H1 (cell line): ENCODE results near the gene PDE3A. TPM values are rescaled to one million over a fixed set of nuclear protein-coding genes. Genes with fewer than 3 reads are reported as not detected.

Source experiments
- CTBP2 ChIP-seq: IDR thresholded peaks from 2 replicates; pipeline ENCODE4 v1.7.0; 2011; ENCODE audit warnings: borderline replicate concordance, mild to moderate bottlenecking, moderate library complexity, mixed read lengths, low read length; ENCODE audit not compliant: insufficient read depth, insufficient read length
- GABPA ChIP-seq: IDR thresholded peaks from 2 replicates; pipeline ENCODE4 v1.6.1; 2011; ENCODE audit warnings: mild to moderate bottlenecking, low read length, moderate library complexity, borderline replicate concordance; ENCODE audit not compliant: insufficient read depth
- MAFK ChIP-seq: IDR thresholded peaks from 2 replicates; pipeline ENCODE4 v1.6.1; 2012; ENCODE audit warnings: low read depth, mild to moderate bottlenecking, improper control_type of control experiment, low read length
- TAF1 ChIP-seq: IDR thresholded peaks from 2 replicates; pipeline ENCODE4 v1.6.1; 2011; ENCODE audit warnings: mild to moderate bottlenecking, low read depth, low read length
- polyA plus RNA-seq, 7 experiments: library from polyadenylated mRNA; depleted of rRNA in 3 of 7; stranded (reverse) in 5 of 7; unstranded in 2 of 7; fragments of >200 nt in 5 of 7; fragments of 200-250 nt in 2 of 7; gene quantifications; 1 replicate in 5 of 7; 2 replicates in 1 of 7; 4 replicates in 1 of 7; pipeline versions ENCODE4 v1.2.1 to v1.2.3, GENCODE V29; 2011 to 2013; ENCODE audit warnings: missing spikeins in 2 of 7, mixed read lengths in 2 of 7
- total RNA-seq: library from RNA; stranded (reverse); fragmentation: NEBNext Ultra II Directional; extraction: Animal tissue kit (Norgen Biotek cat#: 25700); gene quantifications from 2 replicates; pipeline ENCODE4 v1.2.1, GENCODE V29; 2021
- TF ChIP-seq, protein P1 (sequence below): IDR thresholded peaks from 2 replicates; pipeline ENCODE4 v1.6.1; 2011; ENCODE audit warnings: low read depth, mild to moderate bottlenecking, low read length; ENCODE audit not compliant: insufficient read depth
- TF ChIP-seq, protein P2 (sequence below), 3 experiments: IDR thresholded peaks; 1 replicate in 2 of 3; 2 replicates in 1 of 3; pipeline versions ENCODE4 v1.5.1 to v1.6.1; 2011; ENCODE audit warnings: low read length in 3 of 3, mild to moderate bottlenecking in 3 of 3, inconsistent platforms in 2 of 3, low read depth in 1 of 3, moderate library complexity in 1 of 3; ENCODE audit not compliant: insufficient read depth in 1 of 3; ENCODE audit errors: control extremely low read depth in 1 of 3

PDE3A gene
- total and polyA plus RNA-seq, 2 of the 8 experiments (the other 6 are each of a cell fraction or from before 2014, with no cell fraction given) = 1.4 to 3.4 TPM

DNA sequence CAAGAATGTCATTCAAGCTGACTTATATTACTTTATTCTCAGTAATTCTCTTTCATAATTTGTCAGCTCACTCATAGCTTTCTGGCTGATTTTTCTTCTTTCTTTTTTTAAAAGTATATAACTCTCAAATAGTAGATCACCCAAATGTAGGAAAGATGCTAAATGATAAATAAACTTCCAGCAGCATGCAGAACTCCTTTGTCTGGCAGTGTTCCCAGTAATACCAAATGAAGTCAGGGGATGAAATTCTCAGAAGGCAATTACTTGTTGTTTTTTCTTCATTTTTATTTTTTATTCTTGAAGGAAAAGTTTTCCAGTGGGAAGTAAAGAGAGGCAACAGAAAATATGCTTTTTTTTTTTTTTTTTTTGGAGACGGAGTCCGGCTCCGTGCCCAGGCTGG is 193.5 kb downstream of the PDE3A start (continued):
- TF ChIP-seq, protein P1, sequence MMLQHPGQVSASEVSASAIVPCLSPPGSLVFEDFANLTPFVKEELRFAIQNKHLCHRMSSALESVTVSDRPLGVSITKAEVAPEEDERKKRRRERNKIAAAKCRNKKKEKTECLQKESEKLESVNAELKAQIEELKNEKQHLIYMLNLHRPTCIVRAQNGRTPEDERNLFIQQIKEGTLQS = no peak
- TF ChIP-seq CTBP2 (no peak), TAF1 (no peak), GABPA (no peak), MAFK (no peak)
- TF ChIP-seq, protein P2, sequence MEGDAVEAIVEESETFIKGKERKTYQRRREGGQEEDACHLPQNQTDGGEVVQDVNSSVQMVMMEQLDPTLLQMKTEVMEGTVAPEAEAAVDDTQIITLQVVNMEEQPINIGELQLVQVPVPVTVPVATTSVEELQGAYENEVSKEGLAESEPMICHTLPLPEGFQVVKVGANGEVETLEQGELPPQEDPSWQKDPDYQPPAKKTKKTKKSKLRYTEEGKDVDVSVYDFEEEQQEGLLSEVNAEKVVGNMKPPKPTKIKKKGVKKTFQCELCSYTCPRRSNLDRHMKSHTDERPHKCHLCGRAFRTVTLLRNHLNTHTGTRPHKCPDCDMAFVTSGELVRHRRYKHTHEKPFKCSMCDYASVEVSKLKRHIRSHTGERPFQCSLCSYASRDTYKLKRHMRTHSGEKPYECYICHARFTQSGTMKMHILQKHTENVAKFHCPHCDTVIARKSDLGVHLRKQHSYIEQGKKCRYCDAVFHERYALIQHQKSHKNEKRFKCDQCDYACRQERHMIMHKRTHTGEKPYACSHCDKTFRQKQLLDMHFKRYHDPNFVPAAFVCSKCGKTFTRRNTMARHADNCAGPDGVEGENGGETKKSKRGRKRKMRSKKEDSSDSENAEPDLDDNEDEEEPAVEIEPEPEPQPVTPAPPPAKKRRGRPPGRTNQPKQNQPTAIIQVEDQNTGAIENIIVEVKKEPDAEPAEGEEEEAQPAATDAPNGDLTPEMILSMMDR (IDR thresholded peaks at IDR 0.05; ENCODE audit: control extremely low read depth in 1 of 3, insufficient read depth in 1 of 3, low read depth in 1 of 3, low read length in 3 of 3) = no peak
- TF ChIP-seq, all 59 proteins: peak for 0
